GM11168 (cell line): ENCODE data around the gene FOXP4.

Source experiments
- in situ Hi-C: fragments of 300-500 bp; cut with MboI; formaldehyde crosslinking; loops from one replicate; pipeline ENCODE4 v1.12.0; 2022; ENCODE audit warnings: low sequenced_read_pairs; ENCODE audit not compliant: unreplicated experiment

Gene FOXP4

DNA sequence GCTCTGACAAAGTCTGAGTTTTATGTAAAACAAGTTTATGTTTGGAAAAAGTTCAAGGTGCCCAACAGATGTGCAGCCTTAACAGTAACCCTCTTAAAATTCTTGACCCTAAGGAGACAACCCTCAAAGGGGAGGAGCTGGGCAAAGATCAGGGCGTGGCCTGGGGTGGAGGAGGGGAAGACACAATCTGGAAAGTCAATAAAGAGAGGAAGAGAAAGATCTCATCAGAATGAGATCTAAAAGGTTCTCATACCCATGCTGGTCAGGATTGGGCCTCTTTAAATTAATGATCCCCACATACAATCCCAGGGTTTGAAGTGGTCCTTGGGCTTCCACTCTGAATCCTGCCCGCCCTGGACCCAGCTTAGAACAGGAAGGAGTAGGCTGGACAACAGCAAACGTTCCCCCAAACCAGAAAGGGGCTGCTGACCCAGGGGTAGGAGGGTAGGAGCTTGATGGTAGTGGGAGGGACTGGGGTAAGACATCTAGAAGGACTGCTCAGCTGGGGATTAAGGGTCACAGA, 33.0 kb downstream of the FOXP4 start:
- in situ Hi-C loops: loop anchor here (10.0 kb wide), 1 partner anchor 104 kb away; no protein-coding TSS in a partner anchor

DNA sequence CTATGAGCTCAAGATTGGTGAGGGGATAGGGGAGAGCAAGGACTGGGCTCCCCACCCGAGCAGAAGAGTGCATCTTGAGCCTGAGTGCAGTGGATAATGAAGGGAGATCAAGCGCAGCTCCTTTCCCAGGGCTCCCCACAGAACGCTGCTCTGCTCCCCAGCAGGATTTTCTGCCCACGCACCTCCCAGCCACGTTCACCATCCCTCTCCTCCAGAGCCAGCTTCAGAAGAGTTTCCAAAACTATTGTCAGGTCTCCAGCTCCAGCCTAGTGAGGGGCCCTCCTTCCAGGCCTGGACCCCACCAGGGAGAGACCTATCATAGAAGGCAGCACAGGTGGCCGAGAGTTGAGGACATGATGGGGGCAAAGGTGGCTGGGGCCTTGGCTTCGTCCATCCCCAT, 34.5 kb downstream of the FOXP4 start:
- in situ Hi-C loops: no loop called here

DNA sequence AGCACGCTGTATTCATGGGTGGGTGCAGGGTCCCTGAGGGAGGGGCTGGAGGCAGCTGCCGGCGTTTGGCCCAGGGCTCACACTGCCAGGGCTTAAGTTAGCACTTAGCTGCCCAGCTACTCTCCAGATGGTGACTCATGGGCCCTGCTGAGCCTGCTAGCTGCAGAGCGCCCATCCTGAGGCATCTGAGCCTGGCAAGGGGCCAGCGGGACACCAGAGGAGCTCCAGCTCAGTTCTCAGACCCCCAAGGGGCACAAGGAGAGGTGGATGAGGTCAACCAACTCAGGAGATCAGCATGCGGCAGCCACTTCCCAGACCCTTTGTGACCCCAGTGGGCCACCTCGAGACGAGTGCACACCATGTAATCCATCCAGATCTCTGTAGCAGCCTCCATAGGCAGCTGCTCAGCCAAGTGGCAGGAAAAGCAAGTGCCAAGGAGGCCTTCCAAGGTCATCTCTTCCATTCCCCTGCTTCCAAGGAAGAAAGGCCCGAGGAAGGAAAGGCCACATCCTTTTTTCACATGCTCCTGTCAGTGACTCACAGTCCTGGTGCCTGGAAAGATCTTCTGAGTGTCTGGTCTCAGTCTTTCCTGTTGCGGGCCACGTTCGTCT, 35.3 kb downstream of the FOXP4 start:
- in situ Hi-C loops: no loop called here

DNA sequence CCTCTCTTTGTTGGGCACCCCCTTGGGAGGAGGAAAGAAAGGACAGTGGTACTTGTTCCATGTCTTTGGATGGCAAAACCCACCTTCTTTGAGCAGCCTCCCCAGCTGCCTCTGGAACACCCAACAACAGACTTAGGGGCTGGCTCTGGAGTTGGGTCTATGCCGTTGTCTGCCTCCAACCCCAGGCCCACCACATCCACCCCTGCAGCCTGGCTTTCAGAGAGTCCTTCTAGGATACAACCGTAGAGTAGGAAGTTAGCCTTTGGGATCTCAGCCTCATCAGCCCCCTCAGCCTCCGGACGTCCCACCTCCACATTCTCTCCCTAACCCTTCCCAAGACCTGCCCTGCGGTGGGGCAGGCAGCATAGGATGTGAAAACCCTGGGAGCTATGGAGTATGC, 36.4 kb downstream of the FOXP4 start:
- in situ Hi-C loops: no loop called here

DNA sequence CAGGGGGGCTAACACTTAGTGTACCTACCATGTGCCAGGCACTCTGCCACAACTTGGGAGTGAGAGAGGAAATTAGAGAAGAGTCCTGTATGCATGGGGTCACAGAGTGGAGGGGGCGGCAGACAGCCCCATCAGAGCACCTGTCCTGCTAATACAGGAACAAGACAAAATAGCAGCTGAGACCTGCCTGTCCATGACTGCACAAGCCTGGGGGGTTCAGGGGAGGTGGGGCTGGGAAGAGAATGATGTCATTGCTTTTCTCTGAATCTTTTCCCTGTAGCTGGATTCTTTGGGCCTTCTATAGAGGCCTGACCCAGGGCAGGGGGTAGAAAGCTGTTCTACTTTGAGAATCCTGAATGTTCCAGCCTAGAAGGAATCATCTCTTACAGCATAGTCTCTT, 37.4 kb downstream of the FOXP4 start:
- in situ Hi-C loops: no loop called here

DNA sequence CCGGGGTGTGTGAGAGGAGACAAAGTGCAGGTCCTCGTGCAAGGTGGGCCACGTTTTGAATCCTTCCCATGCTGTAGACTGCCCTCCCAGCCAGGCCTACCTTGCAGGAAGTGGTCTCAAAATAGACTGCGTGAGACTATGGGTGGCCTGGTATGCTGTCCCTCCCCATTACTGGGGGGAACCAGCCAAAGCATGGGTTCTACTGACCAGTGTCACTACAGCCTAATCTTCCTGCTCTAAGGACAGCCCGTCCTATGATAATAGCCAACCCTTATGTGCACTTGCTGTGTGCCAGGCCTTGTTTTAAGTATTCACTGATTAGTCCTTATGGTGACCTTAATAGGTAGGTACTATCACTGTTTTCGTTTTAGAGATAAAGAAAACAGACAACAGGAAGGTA, 38.0 kb downstream of the FOXP4 start:
- in situ Hi-C loops: no loop called here

DNA sequence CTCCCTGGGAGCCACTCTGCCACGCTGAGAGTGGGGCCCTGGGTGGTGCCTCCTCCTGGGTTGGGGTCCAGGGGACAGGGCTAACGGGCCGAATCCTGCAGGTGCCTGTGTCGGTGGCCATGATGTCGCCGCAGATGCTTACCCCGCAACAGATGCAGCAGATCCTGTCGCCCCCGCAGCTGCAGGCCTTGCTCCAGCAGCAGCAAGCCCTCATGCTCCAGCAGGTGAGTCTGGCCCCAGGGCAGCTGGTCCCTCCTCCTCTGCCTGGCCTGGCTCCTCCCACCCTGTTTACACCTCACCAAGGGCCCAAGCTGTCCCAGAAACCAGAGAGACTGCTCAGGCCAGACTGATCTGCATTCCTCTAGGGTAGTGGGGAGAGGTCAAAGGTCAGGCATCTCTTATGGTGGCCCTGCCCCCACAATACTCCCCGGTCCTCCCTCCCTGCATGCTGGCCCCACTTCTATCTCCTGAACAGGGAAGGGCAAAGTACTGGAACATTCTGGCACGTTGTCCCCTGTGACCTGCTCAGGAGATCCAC, 38.6 kb downstream of the FOXP4 start:
- in situ Hi-C loops: no loop called here

DNA sequence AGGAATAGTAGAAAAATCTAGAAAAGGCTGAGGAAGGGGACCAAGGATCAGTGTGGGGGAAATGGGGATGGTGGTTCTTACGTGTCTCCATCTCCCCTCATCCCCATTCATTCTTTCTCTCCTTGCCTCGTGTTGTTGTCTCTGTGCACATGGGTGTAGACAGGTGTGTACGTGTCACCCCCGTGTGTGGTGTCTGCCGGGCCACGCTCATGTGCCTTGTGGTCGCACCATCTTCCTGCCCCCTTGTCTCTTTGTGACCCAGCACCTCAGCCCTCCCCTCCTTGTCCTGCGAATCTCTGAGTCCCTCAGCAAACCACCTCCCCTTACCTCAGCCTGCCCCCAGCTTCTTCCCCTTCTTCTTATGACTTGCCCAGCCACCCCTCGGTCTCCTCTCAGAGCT, 39.4 kb downstream of the FOXP4 start:
- in situ Hi-C loops: no loop called here

DNA sequence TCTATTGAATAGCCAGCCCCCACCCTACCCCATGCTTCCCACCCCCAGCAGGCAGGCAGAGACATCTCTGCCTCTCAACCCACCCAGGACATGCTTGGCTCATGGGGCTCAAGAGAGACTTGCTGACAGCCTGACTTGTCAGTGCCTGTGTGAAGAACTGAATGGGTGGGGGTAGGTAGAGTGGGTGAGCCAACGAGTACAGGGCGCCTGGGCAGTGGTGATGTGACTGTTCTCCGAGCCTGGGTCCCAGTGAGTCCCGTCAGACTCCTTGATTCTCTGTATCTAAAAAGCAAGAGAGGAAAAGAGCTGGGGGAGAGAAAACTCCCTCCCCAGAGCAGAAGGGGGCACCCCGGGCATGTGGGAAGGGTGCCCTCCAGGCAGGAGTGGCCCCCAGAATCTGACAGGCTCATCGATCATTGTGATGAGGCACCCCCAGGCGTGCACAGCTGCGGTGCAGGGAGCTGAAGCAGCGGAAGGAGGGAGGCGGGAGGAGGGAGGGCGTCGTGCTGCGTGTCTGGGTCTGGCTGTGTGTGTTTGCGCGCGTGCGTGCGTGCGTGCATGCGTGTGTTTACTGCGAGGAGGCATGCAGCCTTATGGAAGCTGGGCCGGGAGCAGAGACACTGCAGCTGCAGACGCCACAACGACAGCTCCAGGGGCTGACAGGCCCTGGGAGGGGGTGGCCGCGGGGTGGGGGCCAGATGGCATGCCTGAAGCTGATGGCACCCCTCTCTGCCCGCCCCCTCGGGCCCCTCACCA, 40.2 kb downstream of the FOXP4 start:
- in situ Hi-C loops: no loop called here

DNA sequence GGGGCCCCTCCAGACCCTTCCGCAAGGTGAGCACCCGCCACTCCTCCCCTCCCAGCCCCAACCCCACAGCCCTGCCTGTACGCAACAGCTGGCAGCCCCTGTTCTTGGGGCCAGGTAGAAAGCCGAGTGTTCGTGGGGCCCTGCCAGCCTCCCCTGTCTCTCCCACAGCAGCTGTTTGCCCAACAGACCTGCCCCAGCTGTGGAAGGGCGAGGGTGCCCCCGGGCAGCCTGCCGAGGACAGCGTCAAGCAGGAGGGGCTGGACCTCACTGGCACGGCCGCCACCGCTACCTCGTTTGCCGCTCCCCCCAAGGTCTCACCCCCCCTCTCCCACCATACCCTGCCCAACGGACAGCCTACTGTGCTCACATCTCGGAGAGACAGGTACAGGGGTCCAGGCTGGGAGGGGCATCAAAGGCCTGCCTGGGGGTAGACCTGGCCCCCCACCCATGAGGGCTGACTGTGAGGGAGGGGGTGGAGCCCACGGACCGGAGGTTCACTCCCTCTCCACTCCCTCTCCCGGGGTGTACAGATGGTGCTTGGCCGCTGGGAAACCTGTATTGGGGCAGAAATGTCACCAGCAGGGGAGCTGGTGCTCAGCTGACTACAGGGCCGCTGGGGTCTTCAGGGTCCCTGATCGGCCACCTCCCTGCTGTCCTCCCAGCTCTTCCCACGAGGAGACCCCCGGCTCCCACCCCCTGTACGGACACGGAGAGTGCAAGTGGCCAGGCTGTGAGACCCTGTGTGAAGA, 41.1 kb downstream of the FOXP4 start:
- in situ Hi-C loops: no loop called here

DNA sequence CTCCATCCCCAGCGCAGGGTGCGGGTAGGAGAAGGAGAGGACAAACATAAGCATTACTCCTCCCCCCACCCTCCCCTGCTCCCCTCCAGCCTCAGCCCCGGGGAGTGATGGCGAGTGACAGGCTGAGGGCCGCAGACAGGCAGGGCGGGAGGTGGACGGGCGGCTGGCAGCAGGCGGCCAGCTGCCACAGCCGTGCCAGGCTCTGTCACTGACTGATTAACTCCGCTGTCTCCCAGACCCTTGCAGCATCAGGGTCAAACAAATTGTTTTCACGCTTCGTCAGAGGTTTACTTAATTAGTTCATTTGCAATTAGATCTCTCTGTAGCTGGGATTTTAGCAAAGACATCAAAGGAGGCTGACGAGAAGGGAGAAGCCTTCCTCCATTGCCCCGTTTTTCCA, 41.9 kb downstream of the FOXP4 start:
- in situ Hi-C loops: no loop called here

DNA sequence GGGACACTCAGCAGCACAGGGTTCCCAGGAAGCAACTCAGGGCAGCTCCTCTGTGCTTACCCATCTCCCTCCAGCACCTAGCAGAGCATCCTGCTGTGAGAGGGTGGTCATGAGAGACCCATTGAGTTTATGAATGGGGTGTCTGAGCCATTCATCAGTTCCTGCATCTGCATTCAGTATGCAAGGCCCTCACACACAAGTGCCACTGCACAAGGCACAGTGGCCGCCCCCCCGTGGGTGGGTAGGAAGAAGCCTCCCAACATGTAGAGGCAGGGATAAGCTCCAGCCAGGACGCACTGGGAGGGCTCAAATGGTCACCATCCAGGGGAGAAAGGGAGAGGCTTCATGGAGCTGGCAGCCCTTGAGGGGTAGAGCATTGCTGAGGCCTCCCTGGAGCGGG, 43.0 kb downstream of the FOXP4 start:
- in situ Hi-C loops: no loop called here

DNA sequence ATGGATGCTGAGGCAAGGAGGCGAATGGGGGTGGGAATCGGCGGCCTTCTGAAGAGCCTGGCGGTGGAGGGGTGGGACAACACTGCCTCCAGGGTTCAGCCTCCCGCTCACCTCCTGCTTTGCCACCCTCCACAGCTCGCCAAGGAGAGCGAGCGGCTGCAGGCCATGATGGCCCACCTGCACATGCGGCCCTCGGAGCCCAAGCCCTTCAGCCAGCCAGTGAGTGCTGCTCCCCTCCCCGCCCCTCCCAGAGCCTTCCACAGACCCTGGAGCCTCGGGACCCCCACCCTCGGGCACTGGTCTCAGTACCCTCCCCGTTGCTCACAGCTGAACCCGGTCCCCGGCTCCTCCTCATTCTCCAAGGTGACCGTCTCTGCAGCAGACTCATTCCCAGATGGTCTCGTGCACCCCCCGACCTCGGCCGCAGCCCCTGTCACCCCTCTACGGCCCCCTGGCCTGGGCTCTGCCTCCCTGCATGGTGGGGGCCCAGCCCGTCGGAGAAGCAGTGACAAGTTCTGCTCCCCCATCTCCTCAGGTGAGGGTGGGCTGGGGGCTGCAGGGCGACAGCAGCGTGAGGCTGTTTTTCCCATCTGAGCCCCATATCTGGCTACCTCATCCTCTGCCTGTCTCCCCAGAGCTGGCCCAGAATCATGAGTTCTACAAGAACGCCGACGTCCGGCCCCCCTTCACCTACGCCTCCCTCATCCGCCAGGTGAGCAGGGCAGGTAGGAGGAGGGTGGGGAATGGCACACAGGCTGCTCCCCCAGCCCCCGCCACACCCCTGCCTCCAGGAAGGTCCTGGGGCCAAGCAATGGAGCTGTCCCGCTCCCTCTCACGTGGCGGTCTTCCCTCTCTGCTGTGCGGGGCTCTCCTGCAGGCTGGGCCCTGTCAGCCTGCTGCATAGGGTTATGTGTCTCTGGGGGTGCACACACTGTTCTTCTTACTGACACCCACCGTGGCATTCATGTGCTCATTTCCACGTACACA, 43.7 kb downstream of the FOXP4 start:
- in situ Hi-C loops: no loop called here

DNA sequence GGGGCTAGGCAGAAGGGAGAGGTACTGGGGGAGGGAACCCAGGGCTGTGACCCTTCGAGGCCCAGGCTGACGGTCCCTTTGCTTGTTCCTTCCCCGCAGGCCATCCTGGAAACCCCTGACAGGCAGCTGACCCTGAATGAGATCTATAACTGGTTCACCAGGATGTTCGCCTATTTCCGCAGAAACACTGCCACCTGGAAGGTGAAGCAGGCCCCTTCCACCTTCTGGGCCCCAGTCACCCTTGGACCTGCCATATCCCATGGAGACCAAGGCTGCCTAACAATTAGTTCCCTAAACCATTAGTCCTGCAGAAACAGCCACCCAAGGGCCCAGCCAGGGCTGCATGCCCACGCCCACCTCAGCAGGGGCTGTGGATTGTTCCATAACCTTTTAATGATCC, 44.9 kb downstream of the FOXP4 start:
- in situ Hi-C loops: no loop called here

DNA sequence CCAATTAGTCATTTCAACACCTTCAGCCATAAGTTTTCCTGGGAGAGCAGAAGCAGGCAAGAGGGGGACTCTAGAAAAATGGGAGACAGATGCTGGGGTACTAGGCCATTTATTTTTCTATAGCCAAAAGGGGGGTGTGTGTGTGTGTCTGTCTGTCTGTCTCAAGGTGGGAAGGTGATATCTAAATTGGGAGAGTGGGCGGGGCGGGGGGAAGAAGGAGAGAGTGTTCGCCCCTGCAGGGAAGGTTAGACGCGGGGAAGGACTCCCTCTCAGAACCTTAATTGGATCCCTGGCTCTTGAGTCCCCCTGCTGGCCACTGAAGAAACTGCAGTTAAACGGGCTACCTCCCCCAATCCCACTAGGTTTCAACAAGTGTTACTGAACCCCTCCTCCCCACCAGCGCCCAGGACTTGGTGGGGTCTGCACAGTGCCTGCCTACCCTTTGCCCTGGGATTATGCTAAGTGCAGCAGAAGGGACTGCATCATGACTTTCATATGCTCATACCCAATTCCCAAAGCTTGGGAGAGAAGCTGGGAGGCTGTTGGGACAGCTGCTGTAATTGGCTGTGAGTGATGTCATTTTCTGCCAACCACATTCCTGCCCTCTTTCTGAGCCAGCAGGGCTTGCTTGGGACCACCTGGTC, 45.8 kb downstream of the FOXP4 start:
- in situ Hi-C loops: no loop called here

DNA sequence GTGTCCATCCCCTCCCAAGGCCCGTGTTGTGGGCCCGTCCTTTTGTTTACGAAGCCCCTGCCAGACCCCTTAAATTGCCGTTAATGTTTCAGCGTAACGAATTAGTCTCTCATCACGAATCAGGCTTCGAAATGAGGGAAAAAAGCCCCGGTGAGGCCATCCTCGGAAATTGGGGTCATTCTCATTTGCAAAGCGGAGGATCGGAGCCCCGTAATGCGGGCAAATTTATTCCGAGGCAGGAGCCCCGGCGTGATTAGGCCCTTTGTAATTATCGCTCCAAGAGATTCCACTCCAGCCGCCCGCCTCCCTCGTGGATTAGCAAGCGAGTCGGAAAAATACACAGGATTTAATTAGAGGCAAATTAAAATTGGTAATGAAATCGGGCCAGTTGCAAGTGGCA, 47.2 kb downstream of the FOXP4 start:
- in situ Hi-C loops: no loop called here

DNA sequence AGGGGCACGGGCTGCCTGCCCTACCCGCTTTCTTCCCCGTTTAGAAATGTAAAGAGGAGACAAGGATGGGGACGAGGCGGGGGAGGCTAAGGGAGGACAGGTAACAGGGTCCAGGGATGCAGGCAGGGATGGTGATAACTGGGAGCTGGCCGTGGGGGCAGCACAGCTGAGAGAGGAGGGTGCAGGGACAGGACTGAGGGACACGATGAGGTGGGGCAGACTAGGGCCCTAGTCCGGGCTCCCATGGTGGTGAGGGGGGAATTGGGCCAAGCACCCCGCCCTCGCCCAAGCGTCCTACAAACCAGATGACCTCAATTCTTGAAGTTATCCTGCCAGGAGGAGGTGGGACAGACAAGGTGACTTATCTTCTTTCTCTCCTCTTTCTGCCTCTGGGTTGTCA, 47.7 kb downstream of the FOXP4 start:
- in situ Hi-C loops: no loop called here

DNA sequence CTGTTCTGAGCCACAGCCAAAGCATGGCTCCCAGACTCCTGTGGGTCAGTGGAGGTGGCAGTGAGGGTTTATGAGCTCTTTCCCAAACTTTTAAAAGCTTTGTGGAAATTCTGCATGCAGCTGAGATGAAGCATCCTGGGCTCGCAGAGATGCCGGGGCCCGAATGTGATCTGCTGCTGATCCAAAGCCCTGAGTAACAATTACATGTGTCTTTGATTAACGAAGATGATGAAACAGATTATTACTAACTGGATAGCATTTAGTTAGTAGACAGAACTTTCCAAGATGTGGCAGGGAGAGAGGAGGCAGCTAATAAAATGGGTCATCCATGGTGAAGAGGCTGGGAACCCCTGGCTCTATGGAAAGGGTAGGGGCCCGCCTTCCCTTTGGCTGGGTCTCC, 48.1 kb downstream of the FOXP4 start:
- in situ Hi-C loops: no loop called here

DNA sequence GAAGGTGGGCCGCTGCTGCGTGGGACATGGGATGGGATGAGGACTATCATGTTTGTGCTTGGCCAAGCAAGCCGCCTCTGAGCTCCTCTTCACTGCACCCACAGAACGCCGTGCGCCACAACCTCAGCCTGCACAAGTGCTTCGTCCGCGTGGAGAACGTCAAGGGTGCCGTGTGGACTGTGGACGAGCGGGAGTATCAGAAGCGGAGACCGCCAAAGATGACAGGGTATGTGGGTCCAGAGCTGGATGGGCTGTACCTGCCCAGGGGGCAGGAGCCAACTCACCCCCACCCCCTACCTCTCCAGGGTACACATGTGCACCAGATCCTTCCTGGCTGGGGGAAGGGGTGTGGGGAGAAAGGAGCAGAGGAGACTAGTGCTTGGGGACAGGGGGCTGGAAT, 48.6 kb downstream of the FOXP4 start:
- in situ Hi-C loops: no loop called here
